ENCODE results near the gene TSSC4. TPM values are rescaled to one million over a fixed set of nuclear protein-coding genes. Genes with fewer than 3 reads are reported as not detected.

Gene TSSC4
- polyA plus RNA-seq, 1 experiment: 30.5 TPM

GRCh38 chr11:2398664-2399355 lies 1.7 kb upstream of the TSSC4 start:
- no peaks in the 10 kb centered on the region for H3K27me3 ChIP-seq (ENCODE audit: control insufficient read depth, insufficient read depth, low read length)
- CTCF ChIA-PET: interaction anchor here (0.7 to 4.8 kb wide), 5 partner anchors 9 to 201 kb away, joined by 3 to 43 read pairs (median 7); partner anchors contain the start of genes C11orf21 and TSPAN32
- no peak for DNase-seq (ENCODE audit: low read depth)
- TF ChIP-seq CTCF (IDR thresholded peaks at IDR 0.05; ENCODE audit: insufficient read depth, low read depth, low read length): no peak
- H3K4me3 ChIP-seq (ENCODE audit: low read depth, low read length): peak overlapping the region; percentile 56; the same call in 1 of the 2 replicates
- H3K36me3 ChIP-seq (ENCODE audit: control insufficient read depth, insufficient read depth, low read length): peaks cover 50% of the 10 kb centered on the region
- POLR2A ChIA-PET: no interaction called here

- TF ChIP-seq CTCF (IDR thresholded peaks at IDR 0.05; ENCODE audit: insufficient read depth, low read depth, low read length): no peak
- ChIA-PET CTCF (interaction anchor here (0.9 to 4.8 kb wide), 11 partner anchors 8 to 215 kb away, joined by 3 to 43 read pairs (median 5); partner anchors contain the start of genes C11orf21 and TSPAN32), POLR2A (no interaction called here)
- DNase-seq (ENCODE audit: low read depth): no peak
- Histone ChIP-seq H3K27me3 (ENCODE audit: control insufficient read depth, insufficient read depth, low read length) (no peaks in the 10 kb centered on the region), H3K4me3 (ENCODE audit: low read depth, low read length) (peak overlapping the region; percentile 56), H3K36me3 (ENCODE audit: control insufficient read depth, insufficient read depth, low read length) (peaks cover 46% of the 10 kb centered on the region)
Measured at GRCh38 chr11:2399488-2400068, 972 bp upstream of the TSSC4 start.

- ChIA-PET POLR2A (interaction anchor here (0.5 to 1.8 kb wide), 6 partner anchors 10 to 96 kb away, joined by 3 to 13 read pairs (median 6); no protein-coding TSS in a partner anchor), CTCF (interaction anchor here (0.6 to 4.8 kb wide), 18 partner anchors 8 to 486 kb away, joined by 3 to 43 read pairs (median 4); partner anchors contain the start of genes C11orf21 and TSPAN32)
- no peak for TF ChIP-seq CTCF (IDR thresholded peaks at IDR 0.05; ENCODE audit: insufficient read depth, low read depth, low read length)
- Histone ChIP-seq H3K36me3 (ENCODE audit: control insufficient read depth, insufficient read depth, low read length) (peaks cover 35% of the 10 kb centered on the region), H3K4me3 (ENCODE audit: low read depth, low read length) (peak overlapping the region; percentile 100), H3K27me3 (ENCODE audit: control insufficient read depth, insufficient read depth, low read length) (no peaks in the 10 kb centered on the region)
- no peak for DNase-seq (ENCODE audit: low read depth)
Measured at GRCh38 chr11:2400762-2401435, 349 bp downstream of the TSSC4 start.

GRCh38 chr11:2401436-2401984 lies 960 bp downstream of the TSSC4 start:
- DNase-seq (ENCODE audit: low read depth): no peak
- ChIA-PET CTCF (interaction anchor here (1.0 to 4.8 kb wide), 7 partner anchors 14 to 217 kb away, joined by 3 to 43 read pairs (median 4); no protein-coding TSS in a partner anchor), POLR2A (interaction anchor here (1.8 kb wide), 1 partner anchor 96 kb away, joined by 6 read pairs; no protein-coding TSS in a partner anchor)
- Histone ChIP-seq H3K4me3 (ENCODE audit: low read depth, low read length) (peak overlapping the region; percentile 100), H3K36me3 (ENCODE audit: control insufficient read depth, insufficient read depth, low read length) (peaks cover 29% of the 10 kb centered on the region), H3K27me3 (ENCODE audit: control insufficient read depth, insufficient read depth, low read length) (no peaks in the 10 kb centered on the region)
- no peak for TF ChIP-seq CTCF (IDR thresholded peaks at IDR 0.05; ENCODE audit: insufficient read depth, low read depth, low read length)
